Measurements from ENCODE around the gene GPS1. TPM values are rescaled to one million over a fixed set of nuclear protein-coding genes. Genes with fewer than 3 reads are reported as not detected.

The GPS1 gene
- 240 and 272 TPM in 2 replicates for total RNA-seq (2014; rRNA removed; shearing (Covaris generic))
- 134 and 154 TPM in 2 replicates for polyA plus RNA-seq (2015; cell fraction: cytosol; rRNA removed)
- 241 and 260 TPM in 2 replicates for polyA plus RNA-seq (2015; cell fraction: nucleus; rRNA removed)

DNA sequence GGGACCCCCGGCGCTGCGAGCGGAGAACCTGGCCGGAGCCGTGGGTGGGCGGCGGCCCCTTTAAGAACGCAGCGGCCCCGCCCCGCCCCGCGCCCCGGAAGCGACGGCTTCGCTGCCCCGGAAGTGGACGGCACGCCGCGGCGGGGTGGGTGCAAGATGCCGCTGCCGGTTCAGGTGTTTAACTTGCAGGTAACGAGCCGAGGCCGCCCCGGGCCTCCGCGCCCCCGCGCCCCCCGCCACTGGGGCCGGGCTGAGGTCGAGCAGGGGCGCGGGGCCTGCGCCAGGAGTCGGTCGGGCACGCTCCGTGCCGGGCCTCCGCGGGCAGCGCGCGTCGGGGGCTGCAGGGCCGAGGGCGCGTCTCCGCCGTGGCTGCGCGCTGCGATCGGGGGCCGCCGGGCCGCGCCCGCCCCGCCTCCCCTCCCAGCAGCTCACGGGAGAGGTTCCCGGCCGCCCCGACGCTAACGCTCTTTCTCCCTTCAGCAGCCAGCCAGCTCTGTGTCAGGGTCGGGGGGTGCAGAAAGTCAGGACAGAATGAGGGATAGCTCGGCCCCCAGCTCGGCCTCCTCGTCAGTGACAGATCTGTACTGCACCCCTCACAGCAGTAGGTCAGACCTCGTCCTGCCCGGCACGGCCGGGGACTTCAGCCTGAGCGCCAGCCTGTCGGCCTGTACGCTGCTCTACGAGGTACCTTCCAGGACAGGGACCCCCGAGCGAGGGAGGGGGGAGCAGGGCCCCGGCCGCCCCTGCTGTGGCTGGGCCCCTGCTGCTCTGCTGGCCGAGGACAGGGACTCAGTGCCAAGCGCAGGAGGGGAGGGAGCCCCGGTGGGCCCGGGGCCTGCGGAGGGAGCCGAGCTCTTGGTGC lies at the start of gene GPS1, which contains the start of gene RFNG:
Gene GPS1, plus strand, starts transcription at position 123 of the 862 bp plus-strand sequence. Its CDS starts 34 bp downstream, at position 157.
Gene RFNG, minus strand, starts transcription at position 36 of the 862 bp plus-strand sequence. CDS start 45 bp downstream, outside the sequence.
- no peak for DNase-seq (ENCODE audit: low read depth)

DNA sequence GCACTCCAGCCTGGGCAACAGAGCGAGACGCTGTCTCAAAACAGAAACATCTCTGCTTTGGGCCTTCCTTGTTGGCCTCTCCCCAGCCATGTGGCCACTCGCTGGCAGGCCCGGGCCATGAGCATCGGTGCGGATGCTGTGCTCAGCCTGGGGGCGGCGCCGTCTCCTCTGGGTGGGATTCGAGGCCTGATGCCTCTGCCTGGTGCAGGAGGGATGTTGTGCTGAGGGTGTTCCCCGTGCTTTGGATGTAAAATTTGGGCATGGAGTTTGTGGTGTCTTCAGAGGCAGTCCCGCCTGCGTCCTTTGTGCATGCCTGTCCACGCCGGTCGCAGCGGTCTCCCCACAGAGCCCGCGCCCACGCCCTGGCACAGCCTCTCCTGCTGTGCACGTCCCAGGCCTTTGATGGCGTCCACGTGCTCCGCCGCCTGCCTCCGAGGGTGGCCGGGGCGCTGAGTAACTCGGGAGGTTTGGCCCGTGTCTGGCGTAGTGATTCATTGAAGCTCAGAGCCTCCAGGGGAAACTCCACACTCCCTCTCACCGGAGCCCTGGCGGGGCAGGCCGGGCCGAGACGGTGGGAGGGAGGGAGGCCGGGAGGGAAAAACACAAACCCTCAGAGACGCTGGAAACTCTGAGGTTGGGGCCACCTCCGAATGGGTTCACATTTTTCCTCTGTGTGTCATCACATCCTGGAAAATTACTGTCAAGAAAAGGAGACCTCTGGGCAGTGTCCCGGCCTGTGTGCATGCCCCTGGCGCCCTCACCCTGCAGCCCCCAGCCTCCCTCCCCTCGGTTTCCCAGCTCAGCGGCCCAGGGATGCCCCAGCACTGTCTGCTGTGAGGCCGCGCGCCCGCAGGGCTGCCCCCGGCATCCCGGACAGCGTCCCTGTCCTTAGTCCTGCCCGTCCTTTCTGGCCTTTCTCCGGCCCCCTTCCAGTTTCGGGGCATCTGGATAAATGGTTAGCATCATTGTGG lies 48.0 kb upstream of the GPS1 start:
- DNase-seq (ENCODE audit: low read depth) = peak; percentile 98

DNA sequence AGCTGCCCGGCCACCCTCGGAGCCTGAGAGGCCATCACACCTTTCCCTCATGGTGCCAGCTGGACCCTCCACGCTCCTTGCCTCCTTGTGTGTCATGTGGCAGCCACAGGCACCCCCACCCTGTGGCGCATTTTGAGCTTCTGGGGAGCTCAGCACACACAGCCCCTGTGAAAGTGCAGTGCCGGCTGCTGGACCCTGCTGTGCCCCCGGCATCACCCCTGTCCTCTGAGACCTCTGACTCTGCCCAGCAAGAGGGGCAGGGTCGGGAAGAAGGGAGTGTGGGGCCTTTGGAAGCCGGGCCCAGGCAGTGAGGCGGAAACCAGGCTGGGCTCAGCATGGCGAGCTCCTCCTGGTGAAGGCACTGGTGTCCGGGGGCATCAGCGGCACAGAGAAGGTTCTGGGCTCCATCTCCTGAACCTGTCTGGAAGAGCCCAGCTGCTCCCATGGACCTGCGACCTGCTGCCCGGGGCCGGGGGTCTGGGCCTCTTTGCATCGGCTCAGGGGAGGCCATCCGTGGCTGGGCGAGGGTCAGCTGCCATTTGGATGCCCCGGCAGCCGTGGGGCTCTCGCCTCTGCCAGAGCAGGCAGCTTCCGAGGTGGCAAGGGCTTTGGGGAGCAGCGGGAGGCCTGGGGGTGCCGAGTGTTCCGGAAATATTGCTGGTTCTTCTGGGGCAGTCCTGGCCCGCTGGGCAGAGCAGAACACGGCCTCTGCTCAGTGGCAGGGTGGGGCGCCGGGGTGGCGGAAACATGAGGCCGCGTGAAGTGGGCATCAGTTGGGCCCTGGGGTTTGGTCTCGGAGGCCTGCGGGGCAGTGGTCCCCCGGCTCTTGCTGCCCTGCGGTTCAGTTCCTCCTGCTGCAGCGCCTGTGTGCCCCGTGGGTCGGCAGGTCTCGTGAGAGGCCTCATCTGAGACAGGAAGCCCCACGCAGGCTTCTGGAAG lies 46.9 kb upstream of the GPS1 start:
- no peak for DNase-seq (ENCODE audit: low read depth)

DNA sequence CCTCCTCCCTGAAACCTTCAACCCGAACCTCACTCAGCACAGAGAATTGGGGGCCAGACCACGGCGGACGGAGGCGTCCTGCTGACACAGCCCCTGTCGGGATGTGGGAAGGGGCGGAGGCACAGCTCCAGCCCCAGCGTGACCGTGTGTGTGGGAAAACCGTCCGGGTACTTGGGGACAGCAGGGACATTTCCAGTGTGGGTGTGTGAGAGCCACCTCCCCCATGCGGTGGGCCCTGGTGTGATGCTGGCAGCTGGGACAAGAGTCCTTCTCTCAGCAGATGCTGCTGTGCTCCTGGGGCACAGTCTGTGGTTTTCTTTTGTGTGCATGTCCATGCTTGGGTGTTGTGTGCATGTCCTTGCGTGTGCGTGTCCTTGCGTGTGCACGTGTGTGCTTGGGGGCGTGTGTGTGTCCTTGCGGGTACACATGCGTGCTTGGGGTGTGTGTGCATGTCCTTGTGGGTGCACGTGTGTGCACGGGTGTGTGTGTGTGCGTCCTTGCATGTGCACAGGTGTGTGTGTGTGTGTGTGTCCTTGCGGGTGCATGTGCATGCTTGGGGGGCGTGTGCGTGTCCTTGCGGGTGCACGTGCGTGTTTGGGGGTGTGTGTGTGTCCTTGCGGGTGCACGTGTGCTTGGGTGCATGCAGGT lies 45.9 kb upstream of the GPS1 start:
- no peak for DNase-seq (ENCODE audit: low read depth)

DNA sequence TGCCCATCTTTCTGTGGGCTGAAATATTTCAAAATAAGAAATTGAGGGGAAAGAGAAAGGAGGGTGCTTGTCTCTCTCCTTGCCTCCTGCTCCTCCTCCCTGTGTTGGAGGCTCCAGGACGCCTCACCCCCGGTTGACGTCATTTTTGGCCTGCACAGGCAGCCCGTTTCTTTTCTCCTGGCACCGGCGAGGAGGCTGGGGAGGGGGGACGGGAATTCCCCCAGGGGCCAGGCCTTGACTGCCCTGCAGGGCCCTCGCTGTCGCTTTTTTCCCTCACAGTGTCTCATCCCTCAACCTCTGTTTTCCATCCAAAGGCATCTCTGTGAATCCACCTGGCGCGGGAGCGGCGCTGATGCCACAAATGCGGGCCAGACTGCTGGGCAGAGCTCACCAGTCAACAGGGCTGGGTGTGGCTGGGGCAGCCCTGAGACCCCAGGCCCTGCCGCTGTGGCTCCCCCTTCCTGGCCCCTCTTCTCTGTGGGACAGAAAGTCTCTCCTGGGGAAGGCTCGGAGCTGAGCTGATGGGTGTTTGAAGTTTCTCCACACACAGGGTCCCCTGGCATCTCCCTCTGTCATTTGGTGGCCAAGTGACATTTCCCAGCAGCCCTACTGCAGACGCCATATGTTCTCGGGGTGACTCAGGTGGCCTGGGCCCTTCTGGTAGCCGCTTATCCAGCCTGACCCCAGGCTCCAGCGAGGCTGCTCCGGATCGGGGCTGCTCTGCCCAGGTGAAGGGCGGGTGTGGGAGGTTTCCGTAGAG lies 45.0 kb upstream of the GPS1 start:
- no peak for DNase-seq (ENCODE audit: low read depth)

DNA sequence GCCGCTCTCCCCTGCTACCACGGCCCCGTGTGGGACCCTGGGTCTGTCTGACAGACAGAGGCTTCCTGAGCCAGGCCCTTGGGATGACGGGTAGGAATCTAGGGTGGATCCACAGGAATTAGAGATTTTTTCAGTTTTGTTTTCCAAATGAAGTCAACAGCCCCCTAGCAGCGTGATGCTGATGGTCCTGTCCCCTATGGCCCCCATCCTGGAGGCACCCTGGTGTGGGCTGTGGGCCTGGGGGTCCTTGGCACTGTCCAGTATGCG lies 44.5 kb upstream of the GPS1 start:
- no peak for DNase-seq (ENCODE audit: low read depth)

DNA sequence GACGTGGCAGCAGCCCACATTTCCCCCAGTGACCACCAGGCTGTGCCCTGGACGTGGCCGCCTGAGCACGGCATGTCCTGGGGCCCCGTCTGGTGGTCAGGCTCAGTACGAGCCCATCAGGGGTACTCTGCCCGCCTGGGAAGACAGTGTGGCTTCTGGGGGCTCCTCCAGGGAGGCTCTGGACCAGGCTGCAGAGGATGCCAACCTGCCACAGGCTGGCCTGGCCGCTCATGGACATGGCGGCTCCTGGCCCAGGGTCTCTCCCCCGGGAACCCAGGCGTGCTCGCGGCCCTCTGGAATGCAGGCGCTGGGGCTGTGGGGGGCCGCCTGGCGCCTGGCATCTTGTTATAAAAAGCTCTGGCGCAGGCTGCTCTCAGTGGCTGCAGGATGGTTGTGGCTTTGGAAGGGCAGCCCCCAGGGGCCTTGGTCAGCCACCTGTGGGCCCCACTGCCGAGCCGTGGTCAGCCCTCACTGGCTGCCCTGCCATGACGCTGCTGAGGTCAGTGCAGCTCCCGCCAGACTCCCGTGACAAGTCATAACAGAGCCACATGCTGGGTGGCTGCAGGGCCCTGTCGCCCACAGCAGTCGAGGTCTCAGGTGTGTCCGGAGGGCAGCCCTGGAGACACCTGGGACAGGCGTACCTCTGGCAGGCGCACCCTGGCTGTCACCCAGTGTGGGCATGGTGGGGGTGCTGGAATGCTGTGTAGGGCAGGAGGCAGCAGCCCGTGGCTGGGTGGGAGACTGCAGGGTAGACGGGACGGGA lies 44.0 kb upstream of the GPS1 start:
- no peak for DNase-seq (ENCODE audit: low read depth)

DNA sequence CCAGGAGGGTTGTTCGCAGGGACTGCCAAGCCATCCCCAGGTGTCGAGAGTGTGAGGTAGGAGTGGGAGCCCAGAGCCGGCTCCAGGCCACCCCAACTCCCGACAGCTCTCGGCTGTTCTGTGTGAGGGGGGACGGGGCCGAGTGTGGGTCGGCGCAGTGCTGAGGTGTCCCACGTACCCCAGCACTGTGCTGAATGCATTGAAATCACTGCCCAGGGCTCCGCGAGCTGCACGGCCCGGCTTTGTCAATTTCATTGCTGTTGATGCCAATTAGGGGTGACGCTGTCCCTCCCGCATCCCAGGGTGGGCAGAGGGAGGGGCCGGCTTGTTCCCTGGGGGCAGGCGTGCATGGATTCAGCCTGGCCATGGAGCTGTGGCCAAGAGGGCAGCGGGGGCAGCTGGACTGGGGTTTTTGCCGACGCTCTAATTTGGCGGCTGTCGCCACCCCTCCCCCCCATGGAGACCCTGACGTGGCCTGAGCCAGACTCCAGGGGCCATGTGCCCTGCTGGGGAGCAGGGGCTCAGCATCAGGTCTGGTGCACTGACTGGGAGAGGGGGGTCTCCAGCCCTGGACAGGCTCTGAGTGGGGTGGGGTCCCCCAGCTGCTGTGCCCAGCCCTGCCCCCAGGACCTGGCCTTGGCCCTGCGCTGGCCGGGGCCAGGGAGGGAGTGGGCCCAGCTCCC lies 43.3 kb upstream of the GPS1 start:
- DNase-seq (ENCODE audit: low read depth) = no peak

DNA sequence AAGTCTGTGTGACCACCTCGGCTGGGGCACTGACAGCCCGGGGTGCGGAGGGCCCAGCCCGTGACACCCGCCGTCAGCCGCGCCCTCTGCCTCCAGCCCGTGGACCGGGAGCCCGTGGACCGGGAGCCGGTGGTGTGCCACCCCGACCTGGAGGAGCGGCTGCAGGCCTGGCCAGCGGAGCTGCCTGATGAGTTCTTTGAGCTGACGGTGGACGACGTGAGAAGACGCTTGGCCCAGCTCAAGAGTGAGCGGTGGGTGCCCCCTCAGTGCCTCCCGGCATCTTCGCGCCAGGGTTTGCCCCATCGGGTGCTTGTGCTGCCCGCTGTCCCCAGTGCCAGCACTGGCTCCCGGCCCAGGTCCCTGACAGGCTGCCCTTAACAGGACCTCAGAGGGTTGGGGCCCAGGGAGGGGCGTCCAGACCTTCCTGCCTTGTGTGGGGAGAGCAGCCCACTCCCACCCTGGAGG lies 42.7 kb upstream of the GPS1 start:
- DNase-seq (ENCODE audit: low read depth) = no peak

DNA sequence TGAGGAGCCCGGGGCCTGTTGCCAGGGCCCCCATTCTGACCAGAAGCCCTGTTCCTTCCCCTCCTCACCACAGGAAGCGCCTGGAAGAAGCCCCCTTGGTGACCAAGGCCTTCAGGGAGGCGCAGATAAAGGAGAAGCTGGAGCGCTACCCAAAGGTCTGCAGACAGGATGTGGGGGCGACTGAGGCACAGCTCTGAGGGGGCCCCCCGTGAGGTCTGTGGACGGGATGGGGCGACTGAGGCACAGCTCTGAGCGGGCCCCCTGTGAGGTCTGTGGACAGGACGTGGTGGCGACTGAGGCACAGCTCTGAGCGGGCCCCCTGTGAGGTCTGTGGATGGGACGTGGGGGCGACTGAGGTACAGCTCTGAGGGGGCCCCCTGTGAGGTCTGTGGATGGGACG lies 42.3 kb upstream of the GPS1 start:
- DNase-seq (ENCODE audit: low read depth) = no peak

DNA sequence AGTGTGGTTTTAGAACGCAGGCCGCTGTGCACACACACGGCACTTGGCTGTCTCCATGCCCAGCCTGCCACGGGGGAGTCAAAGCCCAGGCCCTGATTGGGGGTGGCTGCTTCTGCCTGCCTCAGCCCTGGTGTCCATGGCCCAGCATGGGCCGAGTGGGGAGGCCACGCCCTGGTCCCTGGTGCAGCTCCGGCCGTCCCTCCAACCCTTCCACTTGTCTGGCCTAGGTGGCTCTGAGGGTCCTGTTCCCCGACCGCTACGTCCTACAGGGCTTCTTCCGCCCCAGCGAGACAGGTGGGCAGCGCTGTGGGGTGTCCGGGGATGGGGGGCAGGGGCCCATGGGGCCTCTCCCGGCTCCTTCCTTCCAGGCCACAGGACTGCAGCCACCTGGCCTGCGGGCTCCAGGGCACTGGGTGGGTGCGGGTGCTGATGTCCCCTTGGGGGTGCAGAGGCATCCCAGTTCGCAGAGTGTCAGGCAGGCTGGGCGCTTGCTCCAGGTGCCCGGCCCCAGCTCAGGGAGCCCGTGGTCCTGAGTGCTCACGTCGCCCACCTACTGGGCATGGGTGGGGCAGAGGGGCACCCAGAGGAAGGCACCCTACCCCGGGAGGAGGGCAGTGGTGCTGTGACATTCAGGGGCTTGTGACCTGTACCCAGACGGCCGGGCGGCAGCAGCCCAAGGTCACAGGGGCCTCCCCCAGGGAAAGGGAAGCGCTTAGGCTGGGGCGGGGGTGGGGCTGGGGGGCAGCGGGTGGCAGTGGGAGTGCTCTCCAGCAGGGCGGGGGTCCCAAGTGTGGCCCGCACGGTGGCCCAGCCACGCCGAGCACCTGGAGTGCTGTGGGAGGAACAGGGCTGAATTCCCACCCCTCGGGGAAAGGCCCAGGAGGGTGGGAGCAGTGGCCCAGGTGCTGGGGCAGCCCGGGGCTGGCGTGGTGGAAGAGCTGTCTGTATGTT lies 40.8 kb upstream of the GPS1 start:
- no peak for DNase-seq (ENCODE audit: low read depth)

DNA sequence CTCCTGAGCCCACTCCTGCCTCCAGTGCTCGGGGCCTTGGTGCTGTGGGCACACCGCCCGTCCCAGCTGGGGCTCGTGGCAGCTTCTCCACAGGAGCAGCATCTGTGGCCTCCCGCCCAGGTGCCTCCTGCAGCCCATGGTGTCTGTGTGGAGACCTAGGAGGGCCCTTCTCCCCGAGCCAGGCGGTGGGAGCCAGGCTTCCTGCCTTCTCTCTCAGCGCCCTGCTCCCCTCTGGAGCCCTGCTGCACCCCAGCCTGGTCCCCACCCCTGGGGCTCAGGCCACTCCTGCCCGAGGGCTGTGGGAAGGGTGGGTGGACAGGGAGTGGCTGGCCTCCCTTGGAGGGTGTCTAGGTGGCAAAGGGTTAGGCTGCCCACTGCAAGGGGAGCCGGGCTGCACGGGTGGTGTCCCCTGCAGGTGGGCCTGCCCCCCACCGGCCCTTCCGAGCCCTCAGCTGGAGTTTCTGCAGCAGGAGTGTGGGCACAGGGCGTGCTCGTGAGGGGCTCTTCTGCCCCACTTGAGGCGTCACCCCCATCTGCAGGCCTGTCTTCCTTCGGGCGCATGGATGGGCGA lies 40.0 kb upstream of the GPS1 start:
- DNase-seq (ENCODE audit: low read depth) = no peak

DNA sequence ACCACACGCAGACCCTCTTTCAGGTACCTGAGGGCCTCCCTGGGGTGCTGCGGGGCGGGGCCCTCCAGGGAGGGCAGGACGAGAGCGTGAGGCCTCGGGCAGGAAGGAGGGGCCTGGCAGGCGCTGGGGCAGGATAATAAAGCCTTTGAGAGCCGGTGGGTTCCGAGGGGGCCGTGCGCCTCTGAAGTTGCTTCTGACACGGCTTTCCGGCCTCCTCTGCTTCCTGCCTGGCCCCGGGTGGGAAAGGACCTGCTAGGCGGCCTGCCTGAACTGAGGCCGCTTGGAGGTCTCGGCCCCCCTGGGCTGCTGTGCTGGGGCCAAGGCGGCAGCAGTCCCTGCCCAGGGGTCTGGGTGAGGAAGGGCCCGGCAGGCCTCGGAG lies 39.4 kb upstream of the GPS1 start:
- DNase-seq (ENCODE audit: low read depth) = no peak

DNA sequence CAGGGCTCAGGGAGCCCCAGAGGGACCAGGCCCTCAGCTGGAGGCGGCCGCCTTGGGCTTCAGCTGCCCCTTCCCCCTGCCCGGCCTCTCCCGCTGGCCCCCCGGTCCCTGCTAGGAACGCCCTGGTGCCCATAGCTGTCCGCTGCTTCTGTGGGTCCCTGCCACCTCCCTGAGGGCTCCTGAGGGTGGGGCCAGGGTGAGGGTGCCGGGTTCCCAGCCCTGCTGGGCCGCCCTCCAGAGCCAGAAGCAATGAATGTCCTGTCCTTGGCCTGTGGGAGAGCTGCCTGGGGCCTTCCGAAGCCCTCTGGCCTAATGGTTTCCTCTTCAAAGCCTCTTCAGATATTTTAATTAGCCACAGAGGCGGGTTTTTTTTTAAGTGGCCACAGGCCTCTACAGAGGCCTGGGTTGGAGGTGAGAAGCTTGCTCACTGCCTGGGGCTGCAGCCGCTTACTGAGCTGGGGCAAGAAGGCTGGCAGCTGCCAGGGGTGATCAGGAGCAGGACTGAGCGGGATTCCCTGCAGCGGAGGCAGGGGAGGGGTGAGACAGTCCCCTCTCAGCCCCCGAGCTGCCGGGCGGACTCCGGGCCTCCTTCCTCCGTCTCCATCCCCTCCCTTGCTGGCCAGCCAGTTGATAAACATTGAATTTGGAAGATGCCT lies 38.9 kb upstream of the GPS1 start:
- no peak for DNase-seq (ENCODE audit: low read depth)

DNA sequence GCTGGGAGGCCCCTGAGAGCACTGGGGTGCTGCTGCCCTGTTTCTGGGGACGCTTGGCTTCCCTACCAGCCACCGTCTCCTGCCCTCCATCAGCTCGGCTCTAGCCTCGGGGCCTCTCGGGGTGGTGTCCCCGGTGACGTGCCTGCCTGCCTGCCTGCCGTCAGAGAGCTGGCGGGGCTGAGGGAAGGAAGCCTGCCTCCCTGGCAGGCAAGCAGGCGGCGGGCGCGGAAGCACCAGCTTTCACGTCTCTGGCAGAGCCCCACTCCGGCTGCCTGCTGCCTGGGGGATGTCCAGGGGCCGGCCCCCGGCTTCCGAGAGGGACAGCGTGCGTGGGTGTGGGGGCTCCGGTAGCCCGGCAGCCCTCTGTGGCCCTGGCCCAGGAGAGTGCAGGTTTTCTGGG lies 38.4 kb upstream of the GPS1 start:
- DNase-seq (ENCODE audit: low read depth) = no peak

DNA sequence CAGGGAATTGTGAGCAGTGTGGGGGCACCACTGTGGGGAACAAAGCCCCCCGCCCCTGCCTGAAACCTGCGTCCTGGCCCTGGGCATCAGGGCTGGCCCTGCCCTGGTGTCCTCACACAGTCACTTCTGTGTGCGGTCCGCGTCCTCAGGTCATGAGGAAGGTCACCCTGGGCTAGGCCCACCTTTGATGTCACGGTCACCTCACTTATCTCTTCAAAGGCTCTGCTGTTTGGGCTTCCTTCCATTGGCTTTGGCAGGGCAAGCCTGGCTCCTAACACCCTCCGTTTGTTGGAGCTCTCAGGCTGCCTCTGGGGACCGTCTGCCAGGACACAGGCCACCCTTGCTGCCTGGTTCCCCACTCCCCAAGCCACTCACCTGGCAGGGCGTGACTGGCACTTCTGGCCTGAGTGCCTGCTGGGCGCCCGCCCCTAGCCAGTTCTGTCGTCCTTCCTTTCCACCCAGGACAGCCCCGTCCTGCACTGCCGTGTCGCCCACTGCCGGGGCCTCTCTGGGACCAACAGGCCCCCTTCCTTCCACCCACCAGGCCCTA lies 37.9 kb upstream of the GPS1 start:
- DNase-seq (ENCODE audit: low read depth) = no peak
